H1 (cell line): ENCODE data around the gene ZFYVE1. TPM values are rescaled to one million over a fixed set of nuclear protein-coding genes. Genes with fewer than 3 reads are reported as not detected.
"Not testable (repeated sequence)": the region's sequence is repeated elsewhere in the genome, so short reads cannot be mapped to it uniquely, and the experiment has no call there.

Experiments used
- CTCF ChIA-PET: fragments of 300-600 bp; sonication (Branson Sonifier 250); formaldehyde crosslinking; loops from one replicate; lab custom pipeline; 2021; ENCODE audit not compliant: partially characterized antibody; lab: Charles Lee
- POLR2A ChIA-PET: fragments of 300-600 bp; sonication (Branson Sonifier 250); formaldehyde crosslinking; loops from one replicate; lab custom pipeline; 2021; ENCODE audit warnings: inconsistent platforms; ENCODE audit not compliant: partially characterized antibody; lab: Charles Lee
- DNase-seq, 2 experiments: peaks; one replicate each; pipeline versions ENCODE4 v3.0.0 to v3.0.0-alpha.2; 2010 to 2022; ENCODE audit warnings: low spot score in 2 of 2, low read depth in 1 of 2, mixed read lengths in 1 of 2
- FAIRE-seq: peaks from 2 replicates; lab custom pipeline; 2011; peaks lifted over from hg19 to GRCh38; lab: Jason Lieb, UNC
- H2AFZ ChIP-seq: 2 replicates; pipeline ENCODE4 v1.8.1; 2012; ENCODE audit warnings: low read length, inconsistent platforms
- H2AK5ac ChIP-seq: 2 replicates; pipeline ENCODE4 v1.6.1; 2013; ENCODE audit warnings: low read depth, low read length
- H2BK120ac ChIP-seq: replicated peaks from 2 replicates; pipeline ENCODE3; 2013; ENCODE audit warnings: low read depth, low read length, inconsistent platforms
- H2BK12ac ChIP-seq: 2 replicates; pipeline ENCODE4 v1.6.1; 2013; ENCODE audit warnings: low read depth, low read length
- H2BK15ac ChIP-seq: 2 replicates; pipeline ENCODE4 v1.6.1; 2013; ENCODE audit warnings: low read length
- H2BK20ac ChIP-seq: 2 replicates; pipeline ENCODE4 v1.6.1; 2013; ENCODE audit warnings: low read length
- H2BK5ac ChIP-seq: 2 replicates; pipeline ENCODE4 v1.6.1; 2013; ENCODE audit warnings: low read depth, low read length
- H3K14ac ChIP-seq: 2 replicates; pipeline ENCODE4 v1.6.1; 2013; ENCODE audit warnings: inconsistent platforms; ENCODE audit not compliant: insufficient read length
- H3K18ac ChIP-seq: 2 replicates; pipeline ENCODE4 v1.6.1; 2013; ENCODE audit warnings: low read length; ENCODE audit errors: extremely low read depth
- H3K23ac ChIP-seq: 2 replicates; pipeline ENCODE4 v1.6.1; 2013; ENCODE audit warnings: inconsistent platforms; ENCODE audit not compliant: insufficient read length
- H3K23me2 ChIP-seq: 2 replicates; pipeline ENCODE4 v1.6.1; 2013; ENCODE audit warnings: low read depth, low read length
- H3K27ac ChIP-seq: 2 replicates; pipeline ENCODE4 v1.6.1; 2011; ENCODE audit warnings: low read depth, low read length, inconsistent platforms
- H3K27me3 ChIP-seq, 4 experiments: replicated peaks in 1 of 4; 1 replicate in 1 of 4; 2 replicates in 3 of 4; pipeline versions ENCODE4 v1.6.1 to v1.8.1; 2011 to 2013; ENCODE audit warnings: low read length in 3 of 4, mild to moderate bottlenecking in 3 of 4, inconsistent platforms in 2 of 4, mixed read lengths in 2 of 4, moderate library complexity in 1 of 4; ENCODE audit not compliant: control insufficient read depth in 3 of 4, insufficient read depth in 3 of 4; ENCODE audit errors: extremely low read depth in 1 of 4
- H3K36me3 ChIP-seq, 4 experiments: 2 replicates each; pipeline versions ENCODE4 v1.6.1 to v1.8.1; 2011 to 2013; ENCODE audit warnings: mild to moderate bottlenecking in 4 of 4, low read length in 3 of 4, moderate library complexity in 2 of 4, control low read depth in 1 of 4, inconsistent platforms in 1 of 4; ENCODE audit not compliant: insufficient read depth in 4 of 4, control insufficient read depth in 2 of 4
- H3K4ac ChIP-seq: replicated peaks from 2 replicates; pipeline ENCODE3; 2013; ENCODE audit warnings: low read length, low read depth, mixed read lengths, inconsistent platforms; ENCODE audit not compliant: insufficient read length
- H3K4me1 ChIP-seq, 4 experiments: replicated peaks in 1 of 4; 1 replicate in 1 of 4; 2 replicates in 3 of 4; pipeline versions ENCODE4 v1.6.1 to v1.8.1; 2011 to 2013; ENCODE audit warnings: low read length in 3 of 4, inconsistent platforms in 2 of 4, mixed read lengths in 1 of 4; ENCODE audit not compliant: insufficient read depth in 4 of 4, control insufficient read depth in 3 of 4
- H3K4me2 ChIP-seq, 2 experiments: 2 replicates each; pipeline versions ENCODE4 v1.6.1 to v1.8.1; 2011 to 2013; ENCODE audit warnings: low read depth in 2 of 2, low read length in 2 of 2, control low read depth in 1 of 2, inconsistent platforms in 1 of 2, mild to moderate bottlenecking in 1 of 2; ENCODE audit not compliant: insufficient read depth in 1 of 2
- H3K4me3 ChIP-seq, 4 experiments: fragments of 200-600, 300-600 bp in 1 of 4; sonication (generic), shearing (Covaris generic), sonication (Bioruptor Twin) in 1 of 4; 2 replicates each; pipeline versions ENCODE4 v1.5.1 to v1.8.1; 2011 to 2016; ENCODE audit warnings: low read length in 4 of 4, low read depth in 3 of 4, control low read depth in 2 of 4, inconsistent platforms in 2 of 4, mild to moderate bottlenecking in 2 of 4, mixed read lengths in 1 of 4, moderate library complexity in 1 of 4; ENCODE audit not compliant: insufficient read depth in 2 of 4; ENCODE audit errors: extremely low read depth in 1 of 4
- H3K56ac ChIP-seq: replicated peaks from 2 replicates; pipeline ENCODE3; 2013; ENCODE audit warnings: low read depth, mild to moderate bottlenecking, mixed read lengths, low read length, inconsistent platforms; ENCODE audit not compliant: insufficient read length
- H3K79me1 ChIP-seq: 2 replicates; pipeline ENCODE4 v1.6.1; 2013; ENCODE audit warnings: low read depth, low read length, control low read depth
- H3K79me2 ChIP-seq, 2 experiments: 2 replicates each; pipeline versions ENCODE4 v1.6.1 to v1.8.1; 2012 to 2013; ENCODE audit warnings: low read length in 2 of 2, mild to moderate bottlenecking in 2 of 2, inconsistent platforms in 1 of 2; ENCODE audit not compliant: insufficient read depth in 2 of 2, control insufficient read depth in 1 of 2
- H3K9ac ChIP-seq, 4 experiments: replicated peaks in 1 of 4; 1 replicate in 1 of 4; 2 replicates in 3 of 4; pipeline versions ENCODE4 v1.6.1 to v1.8.1; 2011 to 2013; ENCODE audit warnings: low read depth in 3 of 4, low read length in 3 of 4, control low read depth in 2 of 4, mild to moderate bottlenecking in 2 of 4, moderate library complexity in 2 of 4, inconsistent platforms in 1 of 4; ENCODE audit errors: extremely low read depth in 1 of 4
- H3K9me3 ChIP-seq, 2 experiments: 2 replicates each; pipeline versions ENCODE4 v1.6.1 to v1.8.1; 2012 to 2013; ENCODE audit warnings: mild to moderate bottlenecking in 2 of 2, moderate library complexity in 2 of 2, control low read depth in 1 of 2, inconsistent platforms in 1 of 2, low read depth in 1 of 2, low read length in 1 of 2, mixed read lengths in 1 of 2; ENCODE audit not compliant: insufficient read depth in 2 of 2
- H4K20me1 ChIP-seq, 2 experiments: replicated peaks in 1 of 2; 2 replicates each; pipeline versions ENCODE3 to v1.8.1; 2011 to 2013; ENCODE audit warnings: inconsistent platforms in 2 of 2, low read length in 2 of 2, mild to moderate bottlenecking in 1 of 2; ENCODE audit not compliant: insufficient read depth in 2 of 2, control insufficient read depth in 1 of 2
- H4K5ac ChIP-seq: 2 replicates; pipeline ENCODE4 v1.6.1; 2013; ENCODE audit warnings: low read length, low read depth, mixed read lengths, inconsistent platforms; ENCODE audit not compliant: insufficient read length
- H4K8ac ChIP-seq: 2 replicates; pipeline ENCODE4 v1.8.0; 2013; ENCODE audit warnings: mild to moderate bottlenecking, moderate library complexity, low read length, inconsistent platforms; ENCODE audit not compliant: insufficient read depth; ENCODE audit errors: extremely low read depth
- H4K91ac ChIP-seq: replicated peaks from 2 replicates; pipeline ENCODE3; 2013; ENCODE audit warnings: low read length, mixed read lengths, inconsistent platforms; ENCODE audit not compliant: insufficient read length
- WGBS, 2 experiments: shearing (Covaris generic) in 1 of 2; methylation state at CpG; one replicate each; pipeline versions ENCODE4 v1.1.6 to v1.1.7; 2013 to 2015; ENCODE audit warnings: low lambda C conversion rate in 2 of 2, mixed read lengths in 2 of 2, inconsistent platforms in 1 of 2, low coverage in 1 of 2, missing lambda C conversion rate in 1 of 2; ENCODE audit not compliant: insufficient replicate concordance in 2 of 2, insufficient coverage in 1 of 2, insufficient read length in 1 of 2; ENCODE audit errors: extremely low coverage in 1 of 2, missing lambda C conversion rate in 1 of 2; 5-methylcytosine and 5-hydroxymethylcytosine counted together
- polyA plus RNA-seq, 7 experiments: library from polyadenylated mRNA; depleted of rRNA in 3 of 7; stranded (reverse) in 5 of 7; unstranded in 2 of 7; fragments of >200 nt in 5 of 7; fragments of 200-250 nt in 2 of 7; gene quantifications; 1 replicate in 5 of 7; 2 replicates in 1 of 7; 4 replicates in 1 of 7; pipeline versions ENCODE4 v1.2.1 to v1.2.3, GENCODE V29; 2011 to 2013; ENCODE audit warnings: missing spikeins in 2 of 7, mixed read lengths in 2 of 7
- total RNA-seq: library from RNA; stranded (reverse); fragmentation: NEBNext Ultra II Directional; extraction: Animal tissue kit (Norgen Biotek cat#: 25700); gene quantifications from 2 replicates; pipeline ENCODE4 v1.2.1, GENCODE V29; 2021

The ZFYVE1 gene
- total and polyA plus RNA-seq, 2 of the 8 experiments (the other 6 are each of a cell fraction or from before 2014, with no cell fraction given): 9.8 to 12.5 TPM

DNA sequence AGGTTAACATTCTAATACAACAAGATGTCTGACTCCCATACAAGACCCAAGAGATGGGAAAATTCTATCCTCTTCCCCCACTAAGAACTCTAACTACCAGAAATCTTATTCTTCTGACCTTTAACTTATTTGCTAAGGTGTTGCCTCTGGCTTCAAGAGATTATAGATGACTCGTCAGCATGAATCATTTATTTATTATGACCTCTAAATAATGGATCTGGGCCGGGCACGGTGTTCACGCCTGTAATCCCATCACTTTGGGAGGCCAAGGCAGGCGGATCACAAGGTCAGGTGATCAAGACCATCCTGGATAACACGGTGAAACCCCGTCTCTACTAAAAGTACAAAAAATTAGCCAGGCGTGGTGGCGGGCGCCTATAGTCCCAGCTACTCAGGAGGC lies 10.9 kb downstream of the ZFYVE1 start:
- H3K4me3 ChIP-seq, H2BK12ac ChIP-seq, H4K91ac ChIP-seq, CTCF ChIA-PET, H2AFZ ChIP-seq, H2BK15ac ChIP-seq, H3K4me1 ChIP-seq, DNase-seq, H3K27me3 ChIP-seq, H2AK5ac ChIP-seq, FAIRE-seq, H3K9ac ChIP-seq, H3K4me2 ChIP-seq, H3K79me1 ChIP-seq, H2BK5ac ChIP-seq, H4K20me1 ChIP-seq, H3K27ac ChIP-seq, H4K5ac ChIP-seq, H2BK120ac ChIP-seq, H3K4ac ChIP-seq, H3K23me2 ChIP-seq, H3K56ac ChIP-seq, H3K14ac ChIP-seq, H4K8ac ChIP-seq, H2BK20ac ChIP-seq, H3K18ac ChIP-seq, H3K79me2 ChIP-seq, POLR2A ChIA-PET, H3K36me3 ChIP-seq, H3K9me3 ChIP-seq, H3K23ac ChIP-seq: not testable (repeated sequence)
- WGBS, 2 experiments: 93% methylated on average over 10 of the region's 10 CpGs; no CpG with 5 or more reads in 1 of the 2 experiments

DNA sequence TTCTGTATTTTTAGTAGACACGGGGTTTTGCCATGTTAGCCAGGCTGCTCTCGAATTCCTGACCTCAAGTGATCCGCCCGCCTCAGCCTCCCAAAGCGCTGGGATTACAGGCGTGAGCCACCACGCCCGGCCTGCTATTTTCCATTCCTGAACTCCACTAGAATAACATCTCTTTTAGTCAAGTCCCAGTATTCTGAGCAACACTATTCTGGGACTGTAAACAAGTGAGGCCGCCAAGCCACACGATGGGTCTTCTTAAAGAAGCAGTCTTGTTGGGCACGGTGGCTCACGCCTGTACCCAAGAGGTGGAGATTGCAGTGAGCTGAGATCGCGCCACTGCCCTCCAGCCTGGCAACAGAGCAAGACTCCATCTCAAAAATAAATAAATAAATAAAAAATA lies 11.4 kb downstream of the ZFYVE1 start:
- H4K20me1 ChIP-seq, H3K36me3 ChIP-seq, H3K4me3 ChIP-seq, H3K27me3 ChIP-seq, H2BK5ac ChIP-seq, H3K79me2 ChIP-seq, H4K5ac ChIP-seq, H4K8ac ChIP-seq, H3K27ac ChIP-seq, H2BK12ac ChIP-seq, H3K14ac ChIP-seq, H3K79me1 ChIP-seq, H3K56ac ChIP-seq, H2AK5ac ChIP-seq, FAIRE-seq, POLR2A ChIA-PET, H3K23ac ChIP-seq, H2BK20ac ChIP-seq, H4K91ac ChIP-seq, H3K4me2 ChIP-seq, DNase-seq, H2BK120ac ChIP-seq, H2AFZ ChIP-seq, H3K9me3 ChIP-seq, H3K4ac ChIP-seq, H3K18ac ChIP-seq, H3K4me1 ChIP-seq, CTCF ChIA-PET, H2BK15ac ChIP-seq, H3K9ac ChIP-seq, H3K23me2 ChIP-seq: not testable (repeated sequence)
- 89% methylated on average over 13 of the region's 14 CpGs; no CpG with 5 or more reads in 1 of the 2 experiments for WGBS, 2 experiments
